ENCODE data around the gene BCL2L14.

The BCL2L14 gene

GRCh38 chr12:12116677-12117076 is 45.9 kb downstream of the BCL2L14 start:
- Histone ChIP-seq H3K4me1 (ENCODE audit: control insufficient read depth, insufficient read depth, low read length) (peaks cover 4% of the 10 kb centered on the region; the same call in 1 of the 2 replicates), H3K4me3 (ENCODE audit: low read depth, low read length) (no peak overlapping the region), H3K27ac (ENCODE audit: extremely low read depth, low read depth, low read length) (no peak overlapping the region), H3K36me3 (ENCODE audit: control insufficient read depth in 2 of 2, insufficient read depth in 1 of 2, low read length in 2 of 2) (peaks cover 13 to 30% of the 10 kb centered on the region in 2 experiments; a peak in 2 of 3 replicates), H3K9me3 (ENCODE audit: control insufficient read depth, insufficient read depth, low read depth, low read length) (no peaks in the 10 kb centered on the region)
- POLR2A ChIA-PET = no interaction called here
- TF ChIP-seq ZNF768 (tag by site-specific recombination; IDR thresholded peaks at IDR 0.05) (no peak), ZNF202 (tag by site-specific recombination; IDR thresholded peaks at IDR 0.05; ENCODE audit: borderline replicate concordance) (no peak), KLF16 (tag by site-specific recombination; IDR thresholded peaks at IDR 0.05) (no peak), ZFP69B (tag by site-specific recombination; IDR thresholded peaks at IDR 0.05) (no peak), ZNF211 (tag by site-specific recombination; IDR thresholded peaks at IDR 0.05; ENCODE audit: low read depth) (no peak), ZNF362 (tag by site-specific recombination; IDR thresholded peaks at IDR 0.05) (no peak), EGR2 (tag by site-specific recombination; IDR thresholded peaks at IDR 0.05; ENCODE audit: low read depth) (no peak), GLIS2 (tag by site-specific recombination; IDR thresholded peaks at IDR 0.05) (no peak), ZNF530 (tag by site-specific recombination; IDR thresholded peaks at IDR 0.05; ENCODE audit: low read depth) (no peak), ZNF629 (tag by site-specific recombination; IDR thresholded peaks at IDR 0.05) (no peak), ZNF558 (tag by site-specific recombination; IDR thresholded peaks at IDR 0.05) (no peak), ZNF501 (tag by site-specific recombination; IDR thresholded peaks at IDR 0.05) (no peak), KLF7 (tag by site-specific recombination; IDR thresholded peaks at IDR 0.05; ENCODE audit: borderline replicate concordance) (no peak), ZNF555 (tag by site-specific recombination; conservative IDR thresholded peaks at IDR 0.05) (no peak), ZBTB26 (tag by site-specific recombination; optimal IDR thresholded peaks at IDR 0.05) (no peak), ZNF529 (tag by site-specific recombination; IDR thresholded peaks at IDR 0.05; ENCODE audit: insufficient replicate concordance) (no peak), ZNF169 (tag by site-specific recombination; IDR thresholded peaks at IDR 0.05) (no peak)
- CTCF ChIA-PET = no interaction called here

- POLR2A ChIA-PET = no interaction called here
- Histone ChIP-seq H3K4me1 (ENCODE audit: control insufficient read depth, insufficient read depth, low read length) (peaks cover 8% of the 10 kb centered on the region; the same call in 1 of the 2 replicates), H3K27ac (ENCODE audit: extremely low read depth, low read depth, low read length) (no peak overlapping the region), H3K36me3 (ENCODE audit: control insufficient read depth in 2 of 2, insufficient read depth in 1 of 2, low read length in 2 of 2) (peaks cover 27 to 51% of the 10 kb centered on the region in 2 experiments), H3K4me3 (ENCODE audit: low read depth, low read length) (no peak overlapping the region), H3K9me3 (ENCODE audit: control insufficient read depth, insufficient read depth, low read depth, low read length) (no peaks in the 10 kb centered on the region)
- no peak for TF ChIP-seq ZBTB49 (tag by site-specific recombination; IDR thresholded peaks at IDR 0.05; ENCODE audit: low read depth)
- TF ChIP-seq YY1 (tag by site-specific recombination; IDR thresholded peaks at IDR 0.05) = no peak
- no peak for TF ChIP-seq ZNF184 (tag by site-specific recombination; IDR thresholded peaks at IDR 0.05)
- no peak for TF ChIP-seq ZNF449 (tag by site-specific recombination; IDR thresholded peaks at IDR 0.05)
- TF ChIP-seq EGR2 (tag by site-specific recombination; IDR thresholded peaks at IDR 0.05; ENCODE audit: low read depth) = peak; percentile 87
- TF ChIP-seq ZBTB1 (tag by site-specific recombination; IDR thresholded peaks at IDR 0.05) = no peak
- TF ChIP-seq ZNF292 (tag by site-specific recombination; IDR thresholded peaks at IDR 0.05; ENCODE audit: borderline replicate concordance, low read depth) = no peak
- peak; percentile 71 for TF ChIP-seq ZFHX2 (tag by site-specific recombination; conservative IDR thresholded peaks at IDR 0.05)
- no peak for TF ChIP-seq ZNF174 (tag by site-specific recombination; IDR thresholded peaks at IDR 0.05)
- no peak for TF ChIP-seq PRDM1 (tag by site-specific recombination; IDR thresholded peaks at IDR 0.05)
- no peak for TF ChIP-seq BCL6B (tag by site-specific recombination; IDR thresholded peaks at IDR 0.05)
- no peak for TF ChIP-seq ZNF26 (tag by site-specific recombination; IDR thresholded peaks at IDR 0.05)
- CTCF ChIA-PET = no interaction called here
Observed at GRCh38 chr12:12121061-12121460, 50.3 kb downstream of the BCL2L14 start.
